ENCODE measurements around the gene TMEM125.

- TF ChIP-seq, protein P1, sequence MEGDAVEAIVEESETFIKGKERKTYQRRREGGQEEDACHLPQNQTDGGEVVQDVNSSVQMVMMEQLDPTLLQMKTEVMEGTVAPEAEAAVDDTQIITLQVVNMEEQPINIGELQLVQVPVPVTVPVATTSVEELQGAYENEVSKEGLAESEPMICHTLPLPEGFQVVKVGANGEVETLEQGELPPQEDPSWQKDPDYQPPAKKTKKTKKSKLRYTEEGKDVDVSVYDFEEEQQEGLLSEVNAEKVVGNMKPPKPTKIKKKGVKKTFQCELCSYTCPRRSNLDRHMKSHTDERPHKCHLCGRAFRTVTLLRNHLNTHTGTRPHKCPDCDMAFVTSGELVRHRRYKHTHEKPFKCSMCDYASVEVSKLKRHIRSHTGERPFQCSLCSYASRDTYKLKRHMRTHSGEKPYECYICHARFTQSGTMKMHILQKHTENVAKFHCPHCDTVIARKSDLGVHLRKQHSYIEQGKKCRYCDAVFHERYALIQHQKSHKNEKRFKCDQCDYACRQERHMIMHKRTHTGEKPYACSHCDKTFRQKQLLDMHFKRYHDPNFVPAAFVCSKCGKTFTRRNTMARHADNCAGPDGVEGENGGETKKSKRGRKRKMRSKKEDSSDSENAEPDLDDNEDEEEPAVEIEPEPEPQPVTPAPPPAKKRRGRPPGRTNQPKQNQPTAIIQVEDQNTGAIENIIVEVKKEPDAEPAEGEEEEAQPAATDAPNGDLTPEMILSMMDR (IDR thresholded peaks at IDR 0.05), result no peak
- no peak for TF ChIP-seq EZH2 (IDR thresholded peaks at IDR 0.05)
These were observed 15.9 kb upstream of the TMEM125 start for GRCh38 chr1:43253876-43254275.
